ENCODE data around the gene WARS2.

The WARS2 gene

GRCh38 chr1:118982266-118982665 is 158.2 kb downstream of the WARS2 start:
- DNase-seq: no peak

DNA sequence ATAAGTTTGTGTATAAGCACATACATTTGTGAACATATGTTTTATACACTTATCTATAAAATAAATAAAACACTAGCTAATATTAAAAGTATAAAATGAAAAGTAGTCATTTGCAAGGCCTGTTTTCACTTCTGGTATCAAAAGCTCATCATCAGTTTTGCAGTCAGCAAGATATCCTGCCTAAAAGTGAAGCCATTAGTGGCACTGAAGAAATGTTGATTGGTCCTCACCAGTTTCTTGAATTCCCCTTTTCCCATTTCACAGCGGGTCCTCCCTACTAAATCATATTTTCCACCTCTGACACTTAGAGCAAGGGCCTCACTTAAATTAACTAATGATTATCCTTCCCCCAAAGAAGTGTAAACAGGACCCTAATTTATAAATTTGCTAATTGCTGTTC is 159.0 kb downstream of the WARS2 start:
- DNase-seq: no peak

Data from SW 1271 (cell line).